Large intestine (tissue), 3 donors: Measurements from ENCODE around the gene CARS2. TPM values are rescaled to one million over a fixed set of nuclear protein-coding genes. Genes with fewer than 3 reads are reported as not detected.
"Not testable (repeated sequence)": the region's sequence is repeated elsewhere in the genome, so short reads cannot be mapped to it uniquely, and the experiment has no call there.

Source experiments
- DNase-seq, 2 donors: peaks; one replicate each; pipeline versions ENCODE4 v3.0.0 to v3.0.0-alpha.2; 2013
- H3K27ac ChIP-seq: one replicate; pipeline ENCODE4 v1.5.1; 2013; ENCODE audit warnings: low read length
- H3K27me3 ChIP-seq: 2 replicates; pipeline ENCODE4 v1.6.1; 2013; ENCODE audit warnings: low read length; ENCODE audit not compliant: control insufficient read depth, insufficient read depth
- H3K36me3 ChIP-seq: 2 replicates; pipeline ENCODE4 v1.6.1; 2013; ENCODE audit warnings: low read length; ENCODE audit not compliant: control insufficient read depth, insufficient read depth
- H3K4me1 ChIP-seq: one replicate; pipeline ENCODE4 v1.6.1; 2013; ENCODE audit warnings: low read length; ENCODE audit not compliant: control insufficient read depth, insufficient read depth
- H3K4me3 ChIP-seq: one replicate; pipeline ENCODE4 v1.5.1; 2013; ENCODE audit warnings: low read length
- H3K9me3 ChIP-seq: one replicate; pipeline ENCODE4 v1.6.1; 2013; ENCODE audit warnings: mild to moderate bottlenecking, low read depth, low read length, moderate library complexity; ENCODE audit not compliant: control insufficient read depth
- WGBS: methylation state at CpG from one replicate; pipeline ENCODE4 v1.1.5; 2013; ENCODE audit warnings: low lambda C conversion rate; ENCODE audit not compliant: insufficient coverage; 5-methylcytosine and 5-hydroxymethylcytosine counted together
- polyA plus RNA-seq: library from polyadenylated mRNA; unstranded; fragments of 120-200 nt; gene quantifications from one replicate; pipeline ENCODE4 v1.2.1, GENCODE V29; 2013

CARS2 gene
- polyA plus RNA-seq, 1 donor = 88.6 TPM

GRCh38 chr13:110638814-110639806 is 66.8 kb downstream of the CARS2 start:
- no peak overlapping the region for H3K4me3 ChIP-seq
- no peaks in the 10 kb centered on the region for H3K27me3 ChIP-seq
- peaks cover 95% of the 10 kb centered on the region for H3K36me3 ChIP-seq
- 94% methylated on average over 3 of the region's 39 CpGs for WGBS
- no peaks in the 10 kb centered on the region for H3K9me3 ChIP-seq
- H3K27ac ChIP-seq = no peak overlapping the region
- no peak for DNase-seq
- H3K4me1 ChIP-seq = no peaks in the 10 kb centered on the region

- Histone ChIP-seq H3K9me3 (no peaks in the 10 kb centered on the region), H3K36me3 (peaks cover 91% of the 10 kb centered on the region), H3K27ac (no peak overlapping the region), H3K4me1 (no peaks in the 10 kb centered on the region), H3K4me3 (no peak overlapping the region), H3K27me3 (no peaks in the 10 kb centered on the region)
- no peak for DNase-seq
- no CpG with 5 or more reads among the region's 23 CpGs for WGBS
Observed at GRCh38 chr13:110638257-110638656, 67.7 kb downstream of the CARS2 start.

- Histone ChIP-seq H3K4me1 (no peaks in the 10 kb centered on the region), H3K9me3 (no peaks in the 10 kb centered on the region), H3K27me3 (no peaks in the 10 kb centered on the region), H3K4me3 (no peak overlapping the region), H3K36me3 (peaks cover 86% of the 10 kb centered on the region), H3K27ac (no peak overlapping the region)
- DNase-seq = no peak
- WGBS = no CpG with 5 or more reads among the region's 6 CpGs
Observed at GRCh38 chr13:110637747-110638146, 68.2 kb downstream of the CARS2 start.

GRCh38 chr13:110637275-110637674 is 68.6 kb downstream of the CARS2 start:
- WGBS = no CpG with 5 or more reads among the region's 6 CpGs
- Histone ChIP-seq H3K9me3 (no peaks in the 10 kb centered on the region), H3K27me3 (no peaks in the 10 kb centered on the region), H3K27ac (no peak overlapping the region), H3K4me3 (no peak overlapping the region), H3K4me1 (no peaks in the 10 kb centered on the region), H3K36me3 (peaks cover 81% of the 10 kb centered on the region)
- DNase-seq = no peak

- H3K4me3 ChIP-seq = no peak overlapping the region
- no CpG with 5 or more reads among the region's 14 CpGs for WGBS
- H3K27me3 ChIP-seq = no peaks in the 10 kb centered on the region
- H3K27ac ChIP-seq = no peak overlapping the region
- peaks cover 78% of the 10 kb centered on the region for H3K36me3 ChIP-seq
- H3K4me1 ChIP-seq = no peaks in the 10 kb centered on the region
- no peaks in the 10 kb centered on the region for H3K9me3 ChIP-seq
- DNase-seq = no peak
Observed at GRCh38 chr13:110636701-110637201, 69.2 kb downstream of the CARS2 start.

- no peaks in the 10 kb centered on the region for H3K9me3 ChIP-seq
- DNase-seq = no peak
- WGBS = no CpG with 5 or more reads among the region's 16 CpGs
- H3K4me3 ChIP-seq = no peak overlapping the region
- H3K36me3 ChIP-seq = peaks cover 78% of the 10 kb centered on the region
- no peaks in the 10 kb centered on the region for H3K27me3 ChIP-seq
- H3K27ac ChIP-seq = no peak overlapping the region
- H3K4me1 ChIP-seq = no peaks in the 10 kb centered on the region
Observed at GRCh38 chr13:110636053-110636475, 69.9 kb downstream of the CARS2 start.

- H3K27ac ChIP-seq = no peak overlapping the region
- 100% methylated on average over 1 of the region's 19 CpGs for WGBS
- H3K4me3 ChIP-seq = no peak overlapping the region
- H3K9me3 ChIP-seq = no peaks in the 10 kb centered on the region
- no peak for DNase-seq
- H3K4me1 ChIP-seq = no peaks in the 10 kb centered on the region
- H3K36me3 ChIP-seq = peaks cover 76% of the 10 kb centered on the region
- H3K27me3 ChIP-seq = no peaks in the 10 kb centered on the region
Observed at GRCh38 chr13:110635405-110636002, 70.4 kb downstream of the CARS2 start.

GRCh38 chr13:110634558-110634957 is 71.4 kb downstream of the CARS2 start:
- Histone ChIP-seq H3K27me3 (no peaks in the 10 kb centered on the region), H3K9me3 (no peaks in the 10 kb centered on the region), H3K4me3 (no peak overlapping the region), H3K27ac (no peak overlapping the region), H3K4me1 (no peaks in the 10 kb centered on the region), H3K36me3 (peaks cover 73% of the 10 kb centered on the region)
- no CpG with 5 or more reads among the region's 19 CpGs for WGBS
- no peak for DNase-seq

- DNase-seq = no peak
- no peaks in the 10 kb centered on the region for H3K9me3 ChIP-seq
- no peaks in the 10 kb centered on the region for H3K4me1 ChIP-seq
- no peak overlapping the region for H3K4me3 ChIP-seq
- 94% methylated on average over 3 of the region's 8 CpGs for WGBS
- H3K27me3 ChIP-seq = no peaks in the 10 kb centered on the region
- no peak overlapping the region for H3K27ac ChIP-seq
- H3K36me3 ChIP-seq = peaks cover 72% of the 10 kb centered on the region
Observed at GRCh38 chr13:110633776-110634175, 72.1 kb downstream of the CARS2 start.

GRCh38 chr13:110632255-110632654 is 73.7 kb downstream of the CARS2 start:
- not testable (repeated sequence) for H3K4me1 ChIP-seq, H3K9me3 ChIP-seq, H3K27me3 ChIP-seq, H3K27ac ChIP-seq, H3K4me3 ChIP-seq, DNase-seq
- peaks cover 72% of the 10 kb centered on the region for H3K36me3 ChIP-seq
- WGBS = no CpG with 5 or more reads among the region's 15 CpGs
